Neutrophil (primary cell): ENCODE results near the gene PRSS1.

Experiments used
- H3K27ac ChIP-seq: fragments of 200-600 bp; sonication (generic); 2 replicates; pipeline ENCODE4 v1.5.1; 2016; ENCODE audit warnings: mild to moderate bottlenecking, moderate library complexity
- H3K27me3 ChIP-seq: fragments of 200-600 bp; sonication (generic); 2 replicates; pipeline ENCODE4 v1.6.0; 2016; ENCODE audit warnings: mild to moderate bottlenecking
- H3K36me3 ChIP-seq: fragments of 200-600 bp; sonication (generic); 2 replicates; pipeline ENCODE4 v1.5.1; 2017
- H3K4me1 ChIP-seq, 2 experiments: fragments of 200-600 bp in 1 of 2; sonication (generic) in 1 of 2; 1 replicate in 1 of 2; 2 replicates in 1 of 2; pipeline versions ENCODE4 v1.5.1 to v1.6.1; 2013 to 2016; ENCODE audit warnings: low read depth in 1 of 2, low read length in 1 of 2, mild to moderate bottlenecking in 1 of 2, moderate library complexity in 1 of 2; ENCODE audit not compliant: control insufficient read depth in 1 of 2, insufficient read depth in 1 of 2
- H3K4me3 ChIP-seq, 2 experiments: fragments of 200-600 bp in 1 of 2; sonication (generic) in 1 of 2; 1 replicate in 1 of 2; 2 replicates in 1 of 2; pipeline ENCODE4 v1.5.1; 2013 to 2016; ENCODE audit warnings: low read depth in 1 of 2, low read length in 1 of 2, mild to moderate bottlenecking in 1 of 2, moderate library complexity in 1 of 2
- H3K9me3 ChIP-seq: fragments of 200-600 bp; sonication (generic); 2 replicates; pipeline ENCODE4 v1.5.1; 2016
- CTCF ChIP-seq: fragments of 200-600 bp; sonication (generic); IDR thresholded peaks from 2 replicates; pipeline ENCODE4 v1.5.1; 2016; ENCODE audit warnings: antibody characterized with exemption

PRSS1 gene

GRCh38 chr7:142796001-142796500 lies 46.8 kb downstream of the PRSS1 start:
- Histone ChIP-seq H3K27ac (no peak overlapping the region), H3K9me3 (no peaks in the 10 kb centered on the region), H3K36me3 (no peaks in the 10 kb centered on the region), H3K4me1 (peaks cover 0 to 11% of the 10 kb centered on the region in 2 experiments), H3K27me3 (peaks cover 79% of the 10 kb centered on the region), H3K4me3 (no peak overlapping the region)
- TF ChIP-seq CTCF: no peak

GRCh38 chr7:142796501-142797390 lies 47.5 kb downstream of the PRSS1 start:
- no peaks in the 10 kb centered on the region for H3K36me3 ChIP-seq
- peaks cover 79% of the 10 kb centered on the region for H3K27me3 ChIP-seq
- H3K9me3 ChIP-seq: no peaks in the 10 kb centered on the region
- H3K4me1 ChIP-seq: peaks cover 0 to 11% of the 10 kb centered on the region in 2 experiments
- no peak overlapping the region for H3K27ac ChIP-seq
- H3K4me3 ChIP-seq: no peak overlapping the region
- no peak for TF ChIP-seq CTCF

GRCh38 chr7:142797391-142798377 lies 48.4 kb downstream of the PRSS1 start:
- no peak for TF ChIP-seq CTCF
- Histone ChIP-seq H3K4me1 (peaks cover 0 to 11% of the 10 kb centered on the region in 2 experiments), H3K36me3 (no peaks in the 10 kb centered on the region), H3K4me3 (no peak overlapping the region), H3K27ac (no peak overlapping the region), H3K9me3 (no peaks in the 10 kb centered on the region), H3K27me3 (peaks cover 79% of the 10 kb centered on the region)

GRCh38 chr7:142798451-142799436 lies 49.5 kb downstream of the PRSS1 start:
- Histone ChIP-seq H3K4me1 (peaks cover 0 to 11% of the 10 kb centered on the region in 2 experiments), H3K27me3 (peaks cover 72% of the 10 kb centered on the region), H3K9me3 (no peaks in the 10 kb centered on the region), H3K27ac (no peak overlapping the region), H3K4me3 (no peak overlapping the region), H3K36me3 (no peaks in the 10 kb centered on the region)
- TF ChIP-seq CTCF: no peak
